ENCODE data around the gene TSHZ1.

Gene TSHZ1

GRCh38 chr18:75221897-75222296 lies 11.3 kb downstream of the TSHZ1 start:
- no peak overlapping the region for H2AFZ ChIP-seq (ENCODE audit: low read length)
- no peak overlapping the region for H3K9ac ChIP-seq (ENCODE audit: low read depth, low read length, poor library complexity, severe bottlenecking)
- H3K27me3 ChIP-seq (ENCODE audit: insufficient read depth, low read length, poor library complexity, severe bottlenecking), result no peaks in the 10 kb centered on the region
- H3K79me2 ChIP-seq (ENCODE audit: insufficient read depth, low read length), result peaks cover 98% of the 10 kb centered on the region
- H3K36me3 ChIP-seq (ENCODE audit: insufficient read depth, low read length), result no peaks in the 10 kb centered on the region
- H3K4me2 ChIP-seq (ENCODE audit: low read depth, low read length, poor library complexity, severe bottlenecking), result no peak overlapping the region
- no peaks in the 10 kb centered on the region for H3F3A ChIP-seq (ENCODE audit: low read depth)
- no peaks in the 10 kb centered on the region for H3K9me2 ChIP-seq (replicated peaks; ENCODE audit: low read depth, low read length)
- H4K20me1 ChIP-seq (ENCODE audit: insufficient read depth, low read length, poor library complexity, severe bottlenecking), result peaks cover 13% of the 10 kb centered on the region
- H3K4me3 ChIP-seq (ENCODE audit: low read length, poor library complexity, severe bottlenecking), result no peak overlapping the region
- H3K9me3 ChIP-seq (ENCODE audit: insufficient read depth, low read depth, low read length), result no peaks in the 10 kb centered on the region
- no peak for TF ChIP-seq EZH2phosphoT487 (IDR thresholded peaks at IDR 0.05; ENCODE audit: borderline replicate concordance)
- TF ChIP-seq, protein P1, sequence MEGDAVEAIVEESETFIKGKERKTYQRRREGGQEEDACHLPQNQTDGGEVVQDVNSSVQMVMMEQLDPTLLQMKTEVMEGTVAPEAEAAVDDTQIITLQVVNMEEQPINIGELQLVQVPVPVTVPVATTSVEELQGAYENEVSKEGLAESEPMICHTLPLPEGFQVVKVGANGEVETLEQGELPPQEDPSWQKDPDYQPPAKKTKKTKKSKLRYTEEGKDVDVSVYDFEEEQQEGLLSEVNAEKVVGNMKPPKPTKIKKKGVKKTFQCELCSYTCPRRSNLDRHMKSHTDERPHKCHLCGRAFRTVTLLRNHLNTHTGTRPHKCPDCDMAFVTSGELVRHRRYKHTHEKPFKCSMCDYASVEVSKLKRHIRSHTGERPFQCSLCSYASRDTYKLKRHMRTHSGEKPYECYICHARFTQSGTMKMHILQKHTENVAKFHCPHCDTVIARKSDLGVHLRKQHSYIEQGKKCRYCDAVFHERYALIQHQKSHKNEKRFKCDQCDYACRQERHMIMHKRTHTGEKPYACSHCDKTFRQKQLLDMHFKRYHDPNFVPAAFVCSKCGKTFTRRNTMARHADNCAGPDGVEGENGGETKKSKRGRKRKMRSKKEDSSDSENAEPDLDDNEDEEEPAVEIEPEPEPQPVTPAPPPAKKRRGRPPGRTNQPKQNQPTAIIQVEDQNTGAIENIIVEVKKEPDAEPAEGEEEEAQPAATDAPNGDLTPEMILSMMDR (conservative IDR thresholded peaks at IDR 0.05; ENCODE audit: low read length), result no peak
- H3K4me1 ChIP-seq (ENCODE audit: insufficient read depth, low read length, poor library complexity, severe bottlenecking), result peaks cover 33% of the 10 kb centered on the region

DNA sequence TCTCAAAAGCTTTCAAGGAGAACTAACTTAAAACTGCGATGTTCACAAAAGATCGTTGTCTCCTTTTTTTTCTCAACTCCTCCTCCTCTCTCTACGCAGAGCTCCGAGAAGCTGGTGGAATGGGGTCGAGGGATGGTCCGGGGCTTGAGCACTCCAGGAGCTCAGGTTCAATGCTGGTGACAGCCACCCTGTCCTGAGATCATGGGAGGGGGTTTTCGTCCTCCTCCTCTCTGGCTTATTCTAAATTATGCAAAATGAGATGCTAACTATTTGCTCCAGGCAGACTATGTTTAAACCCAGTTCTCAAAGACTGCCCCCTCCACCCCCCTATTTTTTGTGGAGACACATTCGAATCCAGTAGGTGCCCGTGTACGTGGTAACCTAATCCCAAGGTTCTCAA lies 11.8 kb downstream of the TSHZ1 start:
- Histone ChIP-seq H3K9me3 (ENCODE audit: insufficient read depth, low read depth, low read length) (no peaks in the 10 kb centered on the region), H3K4me1 (ENCODE audit: insufficient read depth, low read length, poor library complexity, severe bottlenecking) (peaks cover 30% of the 10 kb centered on the region), H3K27me3 (ENCODE audit: insufficient read depth, low read length, poor library complexity, severe bottlenecking) (no peaks in the 10 kb centered on the region), H4K20me1 (ENCODE audit: insufficient read depth, low read length, poor library complexity, severe bottlenecking) (peaks cover 13% of the 10 kb centered on the region), H3K79me2 (ENCODE audit: insufficient read depth, low read length) (peaks cover 96% of the 10 kb centered on the region), H3K4me2 (ENCODE audit: low read depth, low read length, poor library complexity, severe bottlenecking) (no peak overlapping the region), H2AFZ (ENCODE audit: low read length) (no peak overlapping the region), H3K4me3 (ENCODE audit: low read length, poor library complexity, severe bottlenecking) (no peak overlapping the region), H3F3A (ENCODE audit: low read depth) (no peaks in the 10 kb centered on the region), H3K9ac (ENCODE audit: low read depth, low read length, poor library complexity, severe bottlenecking) (no peak overlapping the region), H3K9me2 (replicated peaks; ENCODE audit: low read depth, low read length) (no peaks in the 10 kb centered on the region), H3K36me3 (ENCODE audit: insufficient read depth, low read length) (no peaks in the 10 kb centered on the region)
- TF ChIP-seq, protein P1 (conservative IDR thresholded peaks at IDR 0.05; ENCODE audit: low read length), result no peak
- TF ChIP-seq EZH2phosphoT487 (IDR thresholded peaks at IDR 0.05; ENCODE audit: borderline replicate concordance), result no peak

DNA sequence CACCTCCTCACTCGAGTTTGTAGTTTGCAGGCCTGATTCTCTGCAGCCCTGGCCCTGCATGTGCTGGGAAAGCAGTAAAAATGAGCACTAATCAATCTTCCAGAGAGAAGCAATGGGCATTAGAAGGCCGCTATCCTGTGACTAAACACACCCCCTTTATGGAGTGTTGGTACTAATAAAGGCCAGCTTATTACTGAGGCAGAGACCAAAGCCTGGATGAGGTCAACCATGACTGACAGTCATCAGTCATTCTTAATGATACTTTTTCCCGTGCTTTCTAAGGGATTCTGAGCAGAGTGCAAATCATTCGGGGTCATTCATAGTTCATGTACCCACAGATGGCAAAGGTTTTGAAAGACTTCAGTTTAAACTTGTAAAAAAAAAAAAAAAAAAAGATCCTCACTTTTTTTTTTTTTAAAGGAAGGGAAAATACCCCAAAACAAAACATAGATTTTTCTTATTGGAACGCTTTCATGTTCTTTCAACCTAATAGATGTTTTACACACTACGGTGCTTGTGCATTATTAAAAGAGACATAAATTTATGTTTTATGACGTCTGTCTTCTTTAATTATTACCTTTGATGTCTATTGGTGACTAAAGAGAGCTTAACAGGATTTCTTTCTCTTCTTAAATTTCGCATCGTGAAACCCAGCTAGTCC lies 13.2 kb downstream of the TSHZ1 start:
- TF ChIP-seq, protein P1 (conservative IDR thresholded peaks at IDR 0.05; ENCODE audit: low read length), result no peak
- no peak for TF ChIP-seq EZH2phosphoT487 (IDR thresholded peaks at IDR 0.05; ENCODE audit: borderline replicate concordance)
- peaks cover 21% of the 10 kb centered on the region for H3K4me1 ChIP-seq (ENCODE audit: insufficient read depth, low read length, poor library complexity, severe bottlenecking)
- H4K20me1 ChIP-seq (ENCODE audit: insufficient read depth, low read length, poor library complexity, severe bottlenecking), result peaks cover 11% of the 10 kb centered on the region
- H3K9ac ChIP-seq (ENCODE audit: low read depth, low read length, poor library complexity, severe bottlenecking), result no peak overlapping the region
- H2AFZ ChIP-seq (ENCODE audit: low read length), result no peak overlapping the region
- H3K27me3 ChIP-seq (ENCODE audit: insufficient read depth, low read length, poor library complexity, severe bottlenecking), result no peaks in the 10 kb centered on the region
- no peaks in the 10 kb centered on the region for H3K9me2 ChIP-seq (replicated peaks; ENCODE audit: low read depth, low read length)
- no peaks in the 10 kb centered on the region for H3K36me3 ChIP-seq (ENCODE audit: insufficient read depth, low read length)
- no peaks in the 10 kb centered on the region for H3F3A ChIP-seq (ENCODE audit: low read depth)
- H3K9me3 ChIP-seq (ENCODE audit: insufficient read depth, low read depth, low read length), result no peaks in the 10 kb centered on the region
- H3K4me2 ChIP-seq (ENCODE audit: low read depth, low read length, poor library complexity, severe bottlenecking), result no peak overlapping the region
- H3K4me3 ChIP-seq (ENCODE audit: low read length, poor library complexity, severe bottlenecking), result no peak overlapping the region
- H3K79me2 ChIP-seq (ENCODE audit: insufficient read depth, low read length), result peaks cover 96% of the 10 kb centered on the region
